ENCODE results near the gene SDHAF3. TPM values are rescaled to one million over a fixed set of nuclear protein-coding genes. Genes with fewer than 3 reads are reported as not detected.
"Not testable (repeated sequence)": the region's sequence is repeated elsewhere in the genome, so short reads cannot be mapped to it uniquely, and the experiment has no call there.

Gene SDHAF3
- total RNA-seq, 1 donor from 2014 or later: 18.0 TPM

- DNase-seq (ENCODE audit: low read depth): no peak
- H3K4me3 ChIP-seq (ENCODE audit: low read depth, low read length): no peak overlapping the region
- H3K27me3 ChIP-seq (ENCODE audit: control insufficient read depth, insufficient read depth, low read length): no peaks in the 10 kb centered on the region
- no peak for TF ChIP-seq CTCF (IDR thresholded peaks at IDR 0.05; ENCODE audit: insufficient read depth, low read length, poor library complexity, severe bottlenecking)
- no peaks in the 10 kb centered on the region for H3K36me3 ChIP-seq (ENCODE audit: control insufficient read depth, insufficient read depth, low read length)
Measured at GRCh38 chr7:97166308-97166707, 48.8 kb downstream of the SDHAF3 start.

- TF ChIP-seq CTCF (IDR thresholded peaks at IDR 0.05; ENCODE audit: insufficient read depth, low read length, poor library complexity, severe bottlenecking): no peak
- no peaks in the 10 kb centered on the region for H3K27me3 ChIP-seq (ENCODE audit: control insufficient read depth, insufficient read depth, low read length)
- no peak overlapping the region for H3K4me3 ChIP-seq (ENCODE audit: low read depth, low read length)
- DNase-seq (ENCODE audit: low read depth): no peak
- H3K36me3 ChIP-seq (ENCODE audit: control insufficient read depth, insufficient read depth, low read length): no peaks in the 10 kb centered on the region
Measured at GRCh38 chr7:97167176-97167575, 49.7 kb downstream of the SDHAF3 start.

- no peak for DNase-seq (ENCODE audit: low read depth)
- Histone ChIP-seq H3K4me3 (ENCODE audit: low read depth, low read length) (no peak overlapping the region), H3K36me3 (ENCODE audit: control insufficient read depth, insufficient read depth, low read length) (no peaks in the 10 kb centered on the region), H3K27me3 (ENCODE audit: control insufficient read depth, insufficient read depth, low read length) (no peaks in the 10 kb centered on the region)
- TF ChIP-seq CTCF (IDR thresholded peaks at IDR 0.05; ENCODE audit: insufficient read depth, low read length, poor library complexity, severe bottlenecking): no peak
Measured at GRCh38 chr7:97167749-97168148, 50.3 kb downstream of the SDHAF3 start.

GRCh38 chr7:97174303-97174702, 56.8 kb downstream of the SDHAF3 start:
- Histone ChIP-seq H3K36me3 (ENCODE audit: control insufficient read depth, insufficient read depth, low read length) (no peaks in the 10 kb centered on the region), H3K4me3 (ENCODE audit: low read depth, low read length) (no peak overlapping the region), H3K27me3 (ENCODE audit: control insufficient read depth, insufficient read depth, low read length) (no peaks in the 10 kb centered on the region)
- DNase-seq (ENCODE audit: low read depth): no peak
- no peak for TF ChIP-seq CTCF (IDR thresholded peaks at IDR 0.05; ENCODE audit: insufficient read depth, low read length, poor library complexity, severe bottlenecking)

GRCh38 chr7:97179454-97180104, 62.1 kb downstream of the SDHAF3 start:
- peak; percentile 82 for TF ChIP-seq CTCF (IDR thresholded peaks at IDR 0.05; ENCODE audit: insufficient read depth, low read length, poor library complexity, severe bottlenecking)
- DNase-seq (ENCODE audit: low read depth): peak; percentile 18
- H3K4me3 ChIP-seq (ENCODE audit: low read depth, low read length): no peak overlapping the region
- H3K36me3 ChIP-seq (ENCODE audit: control insufficient read depth, insufficient read depth, low read length): no peaks in the 10 kb centered on the region
- H3K27me3 ChIP-seq (ENCODE audit: control insufficient read depth, insufficient read depth, low read length): no peaks in the 10 kb centered on the region

GRCh38 chr7:97187067-97187466, 69.6 kb downstream of the SDHAF3 start:
- Histone ChIP-seq H3K27me3 (ENCODE audit: control insufficient read depth, insufficient read depth, low read length) (no peaks in the 10 kb centered on the region), H3K36me3 (ENCODE audit: control insufficient read depth, insufficient read depth, low read length) (no peaks in the 10 kb centered on the region), H3K4me3 (ENCODE audit: low read depth, low read length) (no peak overlapping the region)
- no peak for TF ChIP-seq CTCF (IDR thresholded peaks at IDR 0.05; ENCODE audit: insufficient read depth, low read length, poor library complexity, severe bottlenecking)
- DNase-seq (ENCODE audit: low read depth): no peak

- not testable (repeated sequence) for H3K36me3 ChIP-seq (ENCODE audit: control insufficient read depth, insufficient read depth, low read length); H3K4me3 ChIP-seq (ENCODE audit: low read depth, low read length); DNase-seq (ENCODE audit: low read depth); H3K27me3 ChIP-seq (ENCODE audit: control insufficient read depth, insufficient read depth, low read length)
Measured at GRCh38 chr7:97196174-97196573, 78.7 kb downstream of the SDHAF3 start.

All from kidney epithelial cell (primary cell).